Upper lobe of right lung (tissue), 1 donor: Measurements from ENCODE around the gene NAP1L1. TPM values are rescaled to one million over a fixed set of nuclear protein-coding genes. Genes with fewer than 3 reads are reported as not detected.

Experiments
- ATAC-seq: fragments of 200-7000 bp; cut with Tn5 transposase; one replicate; pipeline ENCODE4 v1.9.1; 2020; ENCODE audit warnings: mild to moderate bottlenecking, moderate library complexity
- DNase-seq: peaks from one replicate; pipeline ENCODE4 v3.0.0-alpha.2; 2020
- H3K27ac ChIP-seq: fragments of 200-600 bp; one replicate; pipeline ENCODE4 v1.8.0; 2022
- H3K27me3 ChIP-seq: fragments of 200-600 bp; one replicate; pipeline ENCODE4 v1.8.0; 2022; ENCODE audit warnings: mild to moderate bottlenecking
- H3K36me3 ChIP-seq: fragments of 200-600 bp; one replicate; pipeline ENCODE4 v1.8.0; 2022
- H3K4me1 ChIP-seq: fragments of 200-600 bp; one replicate; pipeline ENCODE4 v1.8.0; 2022
- H3K4me3 ChIP-seq: fragments of 200-600 bp; one replicate; pipeline ENCODE4 v1.8.0; 2022; ENCODE audit warnings: mild to moderate bottlenecking
- H3K9me3 ChIP-seq: fragments of 200-600 bp; one replicate; pipeline ENCODE4 v1.8.0; 2022
- intact Hi-C: fragments of 100-400 bp; cut with DNase I; formaldehyde crosslinking; loops from one replicate; pipeline ENCODE4 v1.11.0; 2022
- total RNA-seq: library from RNA; stranded (reverse); fragmentation: NEBNext Ultra II Directional; extraction: Animal tissue kit (Norgen Biotek cat#: 25700); gene quantifications from one replicate; pipeline ENCODE4 v1.2.1, GENCODE V29; 2021
- TF ChIP-seq, protein P1 (sequence below): fragments of 200-600 bp; IDR thresholded peaks from one replicate; pipeline ENCODE4 v1.8.0; 2022; ENCODE audit warnings: antibody characterized with exemption
- donor health status: DM: no; HTN: yes; CAD: no; lungs with severe emphysema.

Gene NAP1L1
- total RNA-seq, 1 donor from 2014 or later = 500 TPM

DNA sequence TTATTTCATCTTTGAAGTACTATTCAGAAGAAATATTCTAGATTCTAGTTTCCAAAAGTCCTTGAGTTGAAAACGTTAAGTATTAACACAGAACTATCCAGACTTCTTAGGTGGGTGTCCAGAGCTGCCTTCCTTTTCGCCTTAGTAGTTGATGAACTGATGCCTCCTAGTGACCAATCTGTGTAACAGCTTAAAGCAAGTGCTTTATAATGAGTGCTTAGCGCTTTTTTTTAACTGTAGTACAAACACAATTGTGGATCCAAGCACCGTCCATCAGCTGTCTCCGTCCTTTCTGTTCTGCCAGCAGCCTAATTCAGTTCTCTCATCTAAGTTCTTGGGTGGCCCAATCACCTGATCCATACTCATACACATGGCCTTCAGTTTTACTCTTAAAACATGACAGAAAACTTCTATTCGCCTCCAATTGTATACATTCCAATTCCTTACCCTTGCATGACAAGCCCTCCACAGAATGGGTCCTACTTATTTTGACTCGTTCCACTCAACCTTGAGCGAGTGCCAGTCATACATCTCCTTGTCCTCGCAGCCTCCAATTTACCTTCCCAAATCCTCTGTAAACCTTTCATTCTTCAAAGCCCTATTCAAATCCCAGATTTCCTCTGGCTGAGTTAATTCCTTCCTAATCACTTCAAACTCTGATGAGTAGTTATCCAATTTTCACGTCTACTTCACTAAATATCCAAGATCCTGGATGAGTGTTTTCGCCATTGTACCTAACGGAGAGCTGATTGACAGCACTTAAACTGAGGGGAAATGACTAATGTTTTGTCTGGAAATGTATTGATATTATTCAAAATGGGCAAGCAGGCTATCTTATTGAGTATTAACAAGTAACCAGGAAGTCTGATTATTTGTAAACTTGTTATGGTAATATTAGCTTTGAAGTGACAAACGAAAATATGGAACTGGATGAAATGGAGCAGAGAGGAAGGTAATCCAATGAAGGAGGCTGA lies 47.1 kb downstream of the NAP1L1 start:
- no peak overlapping the region for H3K27ac ChIP-seq
- peaks cover 5% of the 10 kb centered on the region for H3K4me1 ChIP-seq
- TF ChIP-seq, protein P1, sequence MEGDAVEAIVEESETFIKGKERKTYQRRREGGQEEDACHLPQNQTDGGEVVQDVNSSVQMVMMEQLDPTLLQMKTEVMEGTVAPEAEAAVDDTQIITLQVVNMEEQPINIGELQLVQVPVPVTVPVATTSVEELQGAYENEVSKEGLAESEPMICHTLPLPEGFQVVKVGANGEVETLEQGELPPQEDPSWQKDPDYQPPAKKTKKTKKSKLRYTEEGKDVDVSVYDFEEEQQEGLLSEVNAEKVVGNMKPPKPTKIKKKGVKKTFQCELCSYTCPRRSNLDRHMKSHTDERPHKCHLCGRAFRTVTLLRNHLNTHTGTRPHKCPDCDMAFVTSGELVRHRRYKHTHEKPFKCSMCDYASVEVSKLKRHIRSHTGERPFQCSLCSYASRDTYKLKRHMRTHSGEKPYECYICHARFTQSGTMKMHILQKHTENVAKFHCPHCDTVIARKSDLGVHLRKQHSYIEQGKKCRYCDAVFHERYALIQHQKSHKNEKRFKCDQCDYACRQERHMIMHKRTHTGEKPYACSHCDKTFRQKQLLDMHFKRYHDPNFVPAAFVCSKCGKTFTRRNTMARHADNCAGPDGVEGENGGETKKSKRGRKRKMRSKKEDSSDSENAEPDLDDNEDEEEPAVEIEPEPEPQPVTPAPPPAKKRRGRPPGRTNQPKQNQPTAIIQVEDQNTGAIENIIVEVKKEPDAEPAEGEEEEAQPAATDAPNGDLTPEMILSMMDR = peak; percentile 81
- no peaks in the 10 kb centered on the region for H3K9me3 ChIP-seq
- H3K27me3 ChIP-seq = no peaks in the 10 kb centered on the region
- no peaks in the 10 kb centered on the region for H3K36me3 ChIP-seq
- DNase-seq (no peak), ATAC-seq (peak; percentile 91)
- intact Hi-C loops = loop anchor here (10.0 kb wide), 1 partner anchor 513 kb away; no protein-coding TSS in a partner anchor
- H3K4me3 ChIP-seq = no peak overlapping the region

DNA sequence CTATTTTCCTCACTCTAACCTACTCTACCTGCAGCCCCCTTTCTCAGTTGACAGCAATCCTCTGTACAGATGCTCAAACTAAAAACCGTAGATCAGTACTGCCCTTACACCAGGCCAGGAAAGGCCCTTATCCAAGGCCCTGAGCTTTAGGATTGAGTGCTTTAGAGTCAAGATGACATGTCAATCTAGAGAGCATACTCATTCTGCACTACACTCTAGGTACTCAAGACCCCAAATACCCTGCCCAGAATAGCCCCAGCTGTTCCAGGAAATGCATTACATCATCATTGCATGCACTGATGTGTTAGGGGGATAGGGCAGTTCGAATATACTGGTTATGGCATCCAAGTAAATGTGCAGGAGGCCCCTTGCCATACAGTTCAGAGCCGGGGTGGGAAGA lies 49.4 kb downstream of the NAP1L1 start:
- Histone ChIP-seq H3K4me1 (peaks cover 6% of the 10 kb centered on the region), H3K27me3 (no peaks in the 10 kb centered on the region), H3K9me3 (no peaks in the 10 kb centered on the region), H3K27ac (no peak overlapping the region), H3K36me3 (no peaks in the 10 kb centered on the region), H3K4me3 (no peak overlapping the region)
- DNase-seq (no peak), ATAC-seq (no peak)
- intact Hi-C loops = loop anchor here (10.0 kb wide), 1 partner anchor 510 kb away; no protein-coding TSS in a partner anchor
- TF ChIP-seq, protein P1 = no peak

DNA sequence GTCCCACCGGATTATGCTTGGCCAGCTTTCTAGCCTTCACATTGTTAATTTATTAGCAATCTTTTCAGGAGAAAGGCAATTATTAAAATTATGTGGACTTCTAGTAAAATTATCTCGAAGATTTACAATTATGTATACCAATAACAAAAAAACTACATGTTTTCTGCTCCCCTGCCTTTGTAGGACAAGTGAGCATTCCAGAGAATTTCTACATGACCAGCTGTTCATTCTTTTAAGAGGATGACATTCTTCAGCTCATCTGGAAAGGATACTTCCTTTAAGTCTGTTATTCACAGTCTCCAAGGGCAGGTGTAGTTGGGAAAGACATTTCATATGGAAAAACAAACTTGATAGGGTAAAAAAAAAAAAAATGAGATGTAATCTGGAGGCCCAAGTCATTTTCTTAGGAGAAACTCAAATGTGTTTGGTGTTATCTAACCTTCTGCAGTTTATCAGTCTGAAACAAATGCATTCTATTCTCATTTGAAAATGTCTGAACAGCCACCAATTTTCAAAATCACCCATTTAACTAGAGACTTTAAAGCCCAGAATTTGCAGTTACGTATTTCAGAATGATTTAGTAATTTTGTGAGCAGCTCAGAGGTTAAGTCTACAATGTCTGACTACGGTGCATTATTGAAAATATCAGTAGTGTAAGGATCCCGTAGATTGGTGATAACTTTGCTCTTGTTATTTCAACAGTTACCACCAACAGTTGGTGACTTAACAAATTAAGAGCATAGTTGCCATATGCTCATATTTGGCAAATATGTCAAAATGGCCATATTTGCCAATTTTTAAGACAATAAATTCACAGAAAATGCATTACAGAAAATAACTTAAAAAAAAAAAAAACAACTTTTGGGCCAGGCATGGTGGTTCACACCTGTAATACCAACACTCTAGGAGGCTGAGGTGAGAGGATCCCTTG lies 51.1 kb downstream of the NAP1L1 start:
- Histone ChIP-seq H3K36me3 (no peaks in the 10 kb centered on the region), H3K4me1 (peaks cover 10% of the 10 kb centered on the region), H3K4me3 (peak overlapping the region; percentile 82), H3K27me3 (no peaks in the 10 kb centered on the region), H3K27ac (peak overlapping the region; percentile 98), H3K9me3 (no peaks in the 10 kb centered on the region)
- no peak for DNase-seq
- no peak for ATAC-seq
- intact Hi-C loops = loop anchor here (10.0 kb wide), 1 partner anchor 509 kb away; no protein-coding TSS in a partner anchor
- TF ChIP-seq, protein P1 = no peak

DNA sequence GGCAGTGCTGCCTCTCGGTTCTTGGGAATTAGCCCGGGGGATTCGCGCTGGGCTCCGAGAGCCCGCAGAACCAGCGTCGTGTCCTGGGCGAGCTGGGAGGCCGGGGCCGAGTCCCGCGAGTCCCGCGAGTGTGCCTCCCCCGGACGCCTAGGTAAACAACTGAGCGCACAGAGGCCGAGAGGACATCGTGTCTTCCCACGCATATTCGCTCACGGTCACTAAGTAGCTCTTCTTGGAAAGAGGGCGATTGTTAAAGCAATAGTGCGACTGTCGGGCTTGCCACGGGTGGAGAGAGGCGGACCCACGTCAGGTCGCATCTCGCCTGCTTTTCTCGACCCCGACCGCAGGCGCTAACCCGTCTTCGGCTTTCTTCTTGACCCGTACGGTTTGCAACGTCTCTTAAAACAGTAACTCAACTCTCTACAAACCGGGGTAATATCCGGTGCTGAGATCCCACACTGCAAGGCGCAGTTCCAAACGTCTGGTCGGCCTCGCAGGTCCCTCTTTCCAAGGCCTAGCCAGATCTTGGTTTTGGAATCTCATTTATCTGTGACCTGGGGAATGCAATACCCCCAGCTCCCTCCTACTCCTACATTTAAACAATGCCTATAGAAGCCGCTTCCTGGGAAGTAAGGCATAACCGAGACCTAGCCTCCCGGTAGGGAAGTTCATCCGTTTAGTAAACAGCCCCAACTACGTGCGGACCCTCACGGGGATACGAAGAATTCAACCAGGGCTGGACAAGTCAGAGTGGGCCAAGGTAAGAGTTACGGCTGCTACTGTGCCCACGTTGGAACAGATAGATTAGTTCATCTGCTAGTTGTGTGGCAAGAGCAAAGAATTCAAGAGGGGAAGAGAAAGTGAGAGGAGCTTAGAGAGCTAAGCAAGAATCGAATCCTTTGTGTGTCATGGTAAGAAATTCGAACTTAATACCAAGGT lies 52.2 kb downstream of the NAP1L1 start:
- intact Hi-C loops = loop anchor here (10.0 kb wide), 1 partner anchor 508 kb away; no protein-coding TSS in a partner anchor
- Histone ChIP-seq H3K9me3 (no peaks in the 10 kb centered on the region), H3K27me3 (no peaks in the 10 kb centered on the region), H3K4me3 (peak overlapping the region; percentile 82), H3K4me1 (peaks cover 10% of the 10 kb centered on the region), H3K36me3 (no peaks in the 10 kb centered on the region), H3K27ac (peak overlapping the region; percentile 98)
- TF ChIP-seq, protein P1 = no peak
- ATAC-seq (peak; percentile 63), DNase-seq (no peak)
